ENCODE data around the gene SNX27.
"Not testable (repeated sequence)": the region's sequence is repeated elsewhere in the genome, so short reads cannot be mapped to it uniquely, and the experiment has no call there.

The SNX27 gene

GRCh38 chr1:151723726-151724370, 112.0 kb downstream of the SNX27 start:
- no peak for DNase-seq

GRCh38 chr1:151728151-151729054, 116.6 kb downstream of the SNX27 start:
- no peak for DNase-seq

- no peak for DNase-seq
Observed at GRCh38 chr1:151729157-151729965, 117.5 kb downstream of the SNX27 start.

GRCh38 chr1:151729966-151730291, 118.1 kb downstream of the SNX27 start:
- no peak for DNase-seq

GRCh38 chr1:151733126-151733525, 121.3 kb downstream of the SNX27 start:
- no peak for DNase-seq

- not testable (repeated sequence) for DNase-seq
Observed at GRCh38 chr1:151733995-151734394, 122.1 kb downstream of the SNX27 start.

GRCh38 chr1:151737026-151737425, 125.2 kb downstream of the SNX27 start:
- no peak for DNase-seq

GRCh38 chr1:151737479-151737878, 125.6 kb downstream of the SNX27 start:
- DNase-seq, result no peak

- no peak for DNase-seq
Observed at GRCh38 chr1:151739590-151740355, 127.9 kb downstream of the SNX27 start.

GRCh38 chr1:151741516-151741915, 129.7 kb downstream of the SNX27 start:
- DNase-seq, result no peak
